ENCODE data around the gene CTNNA2. TPM values are rescaled to one million over a fixed set of nuclear protein-coding genes. Genes with fewer than 3 reads are reported as not detected.

The CTNNA2 gene
- total and polyA plus RNA-seq, 9 of the 15 experiments (the other 6 are each of a cell fraction or from before 2014, with no cell fraction given) = 0.03 to 0.40 (median 0.15) TPM

DNA sequence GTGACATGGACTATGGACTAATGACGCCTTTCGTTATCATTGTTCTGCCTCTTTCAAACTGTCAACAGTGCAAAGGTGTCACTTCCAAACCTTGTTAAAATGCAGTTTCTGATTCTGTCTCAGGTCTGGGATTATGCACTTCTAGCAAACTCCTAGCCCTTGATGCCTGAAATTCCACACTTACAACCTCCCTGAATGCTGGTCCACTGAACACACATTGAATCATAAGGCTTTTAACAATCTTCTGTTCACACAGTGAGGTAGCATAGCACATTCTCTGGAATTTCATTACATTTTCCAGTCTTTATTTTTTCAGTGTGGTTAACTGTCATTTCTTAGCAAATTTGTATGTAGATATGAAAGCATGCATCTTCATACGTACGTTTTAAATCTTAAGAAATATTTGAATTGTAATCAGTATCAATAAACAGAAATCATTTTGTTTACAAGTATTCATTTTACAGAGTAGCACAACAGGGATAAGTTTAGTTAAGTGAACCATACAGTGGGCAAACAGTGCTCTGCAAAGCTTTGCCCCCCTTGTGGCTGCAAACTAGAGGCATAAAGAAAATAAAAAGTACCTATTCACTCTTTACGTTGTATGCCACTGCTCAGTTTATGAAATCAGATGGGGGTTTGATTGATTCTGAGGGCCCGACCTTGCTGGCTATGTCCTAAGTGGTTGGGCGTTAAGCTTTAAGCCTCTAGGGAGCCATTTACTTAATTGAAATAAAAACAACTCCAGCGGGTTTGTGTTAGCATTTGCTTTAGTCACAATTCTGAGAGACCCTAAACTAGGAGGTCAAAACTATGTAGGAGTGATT lies 540.9 kb downstream of the CTNNA2 start (continued):
- TF ChIP-seq, protein P1, sequence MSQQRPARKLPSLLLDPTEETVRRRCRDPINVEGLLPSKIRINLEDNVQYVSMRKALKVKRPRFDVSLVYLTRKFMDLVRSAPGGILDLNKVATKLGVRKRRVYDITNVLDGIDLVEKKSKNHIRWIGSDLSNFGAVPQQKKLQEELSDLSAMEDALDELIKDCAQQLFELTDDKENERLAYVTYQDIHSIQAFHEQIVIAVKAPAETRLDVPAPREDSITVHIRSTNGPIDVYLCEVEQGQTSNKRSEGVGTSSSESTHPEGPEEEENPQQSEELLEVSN (IDR thresholded peaks at IDR 0.05; ENCODE audit: borderline replicate concordance in 1 of 2, extremely low read depth in 1 of 2, insufficient read depth in 1 of 2, insufficient read length in 1 of 2, low read depth in 1 of 2, low read length in 1 of 2, poor library complexity in 1 of 2, severe bottlenecking in 1 of 2) = no peak

DNA sequence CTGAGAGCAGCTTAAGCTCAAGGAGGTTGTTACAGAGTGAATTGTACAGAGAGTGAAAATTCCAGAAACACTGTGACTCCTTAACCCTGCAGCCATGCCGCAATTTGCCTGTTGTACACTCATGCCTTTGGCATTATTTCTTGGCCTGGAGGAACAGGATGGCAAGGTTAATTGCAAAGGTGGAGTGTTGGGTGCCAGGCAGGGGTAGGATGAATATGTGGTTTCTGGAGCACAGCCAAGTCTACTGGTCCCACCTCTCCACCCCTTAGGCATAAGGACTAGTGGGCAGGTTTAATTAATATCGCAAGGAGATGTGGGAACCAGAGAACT lies 541.5 kb downstream of the CTNNA2 start:
- no peak overlapping the region for H3K4me2 ChIP-seq (ENCODE audit: insufficient read depth, low read length)
- H3K27me3 ChIP-seq (ENCODE audit: control insufficient read depth in 2 of 2, insufficient read depth in 2 of 2, low read length in 2 of 2) = peaks cover 0 to 3% of the 10 kb centered on the region in 2 experiments; a peak in 1 of 5 replicates
- H2AFZ ChIP-seq (ENCODE audit: low read depth, low read length) = no peak overlapping the region
- H3K9me3 ChIP-seq (replicated peaks; ENCODE audit: control insufficient read depth, insufficient read depth, low read depth, low read length) = no peaks in the 10 kb centered on the region
- H3K9me1 ChIP-seq (ENCODE audit: control insufficient read depth, insufficient read depth, low read length) = no peaks in the 10 kb centered on the region
- H3K27ac ChIP-seq (ENCODE audit: extremely low read depth, low read depth, low read length) = no peak overlapping the region
- intact Hi-C loops (cut with micrococcal nuclease) = no loop called here
- H3K79me2 ChIP-seq (ENCODE audit: control insufficient read depth, insufficient read depth, low read length) = no peaks in the 10 kb centered on the region
- 4% methylated on average over 2 of the region's 2 CpGs for WGBS (ENCODE audit: insufficient coverage, low coverage, missing lambda C conversion rate)
- TF ChIP-seq, protein P2, sequence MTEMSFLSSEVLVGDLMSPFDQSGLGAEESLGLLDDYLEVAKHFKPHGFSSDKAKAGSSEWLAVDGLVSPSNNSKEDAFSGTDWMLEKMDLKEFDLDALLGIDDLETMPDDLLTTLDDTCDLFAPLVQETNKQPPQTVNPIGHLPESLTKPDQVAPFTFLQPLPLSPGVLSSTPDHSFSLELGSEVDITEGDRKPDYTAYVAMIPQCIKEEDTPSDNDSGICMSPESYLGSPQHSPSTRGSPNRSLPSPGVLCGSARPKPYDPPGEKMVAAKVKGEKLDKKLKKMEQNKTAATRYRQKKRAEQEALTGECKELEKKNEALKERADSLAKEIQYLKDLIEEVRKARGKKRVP (CRISPR knock-in tag; IDR thresholded peaks at IDR 0.05) = no peak
- no peak for TF ChIP-seq MIER1 (IDR thresholded peaks at IDR 0.05; ENCODE audit: low read depth)
- TF ChIP-seq EZH2 (IDR thresholded peaks at IDR 0.05; ENCODE audit: borderline replicate concordance, low read depth, low read length) = no peak
- no peak for TF ChIP-seq ZNF24 (IDR thresholded peaks at IDR 0.05)
- TF ChIP-seq ZNF263 (CRISPR knock-in tag; IDR thresholded peaks at IDR 0.05; ENCODE audit: borderline replicate concordance) = no peak
- TF ChIP-seq, protein P3, sequence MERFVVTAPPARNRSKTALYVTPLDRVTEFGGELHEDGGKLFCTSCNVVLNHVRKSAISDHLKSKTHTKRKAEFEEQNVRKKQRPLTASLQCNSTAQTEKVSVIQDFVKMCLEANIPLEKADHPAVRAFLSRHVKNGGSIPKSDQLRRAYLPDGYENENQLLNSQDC (CRISPR knock-in tag; IDR thresholded peaks at IDR 0.05) = no peak
- TF ChIP-seq MBD2 (IDR thresholded peaks at IDR 0.05; ENCODE audit: borderline replicate concordance, low read depth) = no peak
- no peak for TF ChIP-seq RBM22 (IDR thresholded peaks at IDR 0.05; ENCODE audit: low read depth, low read length, poor library complexity, severe bottlenecking)
- TF ChIP-seq BRD9 (IDR thresholded peaks at IDR 0.05; ENCODE audit: low read depth, partially characterized antibody) = no peak
- H3K9ac ChIP-seq (ENCODE audit: insufficient read depth in 1 of 2, low read depth in 2 of 2, low read length in 2 of 2) = no peak overlapping the region
- ATAC-seq (no peak), DNase-seq (ENCODE audit: extremely low read depth in 1 of 4, low spot score in 3 of 4) (no peak), FAIRE-seq (no peak)
- no TSS peak for BruUV-seq (replicated peaks)
- no peaks in the 10 kb centered on the region for H3K4me1 ChIP-seq (replicated peaks in 1 of 2; ENCODE audit: control insufficient read depth in 2 of 2, insufficient read depth in 2 of 2, low read length in 2 of 2)
- ChIA-PET POLR2A (no interaction called here), CTCF (ENCODE audit: low intra/inter-chr PET ratio) (no interaction called here)
- in situ Hi-C loops (cut with MboI) = no loop called here
- H4K20me1 ChIP-seq (replicated peaks; ENCODE audit: control insufficient read depth, insufficient read depth, low read length) = no peaks in the 10 kb centered on the region
- no peak overlapping the region for H3K4me3 ChIP-seq
- no peaks in the 10 kb centered on the region for H3K36me3 ChIP-seq (ENCODE audit: control insufficient read depth, insufficient read depth, low read length)

Measured in K562 (cell line).